Activated CD4-positive, alpha-beta T cell treated with anti-CD3 and anti-CD28 coated beads, Interleukin-2, amount 50 U/mL, for 4 hours (primary cell): ENCODE measurements around the gene CLK3.

ENCODE experiments used
- DNase-seq, 2 experiments: peaks; one replicate each; pipeline ENCODE4 v3.0.0-alpha.2; 2020

CLK3 gene

DNA sequence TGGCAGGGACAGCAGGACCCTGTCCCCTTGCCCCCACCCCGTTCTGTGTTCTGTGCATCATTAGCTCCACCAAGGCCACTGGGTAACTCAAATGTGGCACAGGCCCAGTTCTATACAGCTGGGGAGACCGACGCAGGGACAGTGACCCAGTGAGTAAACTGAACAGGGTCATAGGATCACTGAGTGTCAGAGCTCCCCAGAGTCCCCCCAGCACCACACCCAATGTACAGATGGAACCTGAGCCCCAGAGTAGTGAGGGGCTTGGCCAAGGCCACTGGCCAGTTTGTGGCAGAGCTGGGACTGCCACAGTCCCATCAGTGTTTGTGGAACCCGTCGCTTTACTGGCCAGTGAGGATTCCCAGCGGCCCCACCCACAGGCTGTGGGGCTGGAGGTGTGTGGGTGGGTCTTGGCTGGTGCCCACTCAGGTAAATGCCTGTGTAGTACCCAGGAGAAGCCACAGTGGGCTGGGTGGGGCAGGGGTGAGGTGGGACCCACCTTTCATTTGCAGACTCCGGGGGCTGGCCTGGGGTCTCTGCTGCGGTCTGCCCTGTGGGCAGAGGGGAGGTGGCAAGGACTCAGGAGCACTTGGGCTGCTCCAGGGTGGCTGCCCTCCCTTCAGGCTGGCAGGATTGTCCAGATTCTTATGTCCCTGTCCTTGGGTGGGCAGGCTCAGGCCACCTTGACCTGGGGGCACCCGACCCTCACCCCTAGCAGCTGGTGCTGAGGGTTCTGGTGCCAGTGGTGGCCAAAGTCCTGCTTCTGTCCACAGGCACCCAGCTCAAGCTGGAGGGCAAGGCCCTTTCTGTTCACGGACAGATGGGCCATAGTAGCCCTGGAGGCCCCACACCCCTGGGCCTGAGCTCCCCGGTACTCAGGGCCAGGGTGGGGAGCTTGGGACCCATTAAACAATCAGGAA, 11.6 kb upstream of the CLK3 start:
- no peak for DNase-seq

DNA sequence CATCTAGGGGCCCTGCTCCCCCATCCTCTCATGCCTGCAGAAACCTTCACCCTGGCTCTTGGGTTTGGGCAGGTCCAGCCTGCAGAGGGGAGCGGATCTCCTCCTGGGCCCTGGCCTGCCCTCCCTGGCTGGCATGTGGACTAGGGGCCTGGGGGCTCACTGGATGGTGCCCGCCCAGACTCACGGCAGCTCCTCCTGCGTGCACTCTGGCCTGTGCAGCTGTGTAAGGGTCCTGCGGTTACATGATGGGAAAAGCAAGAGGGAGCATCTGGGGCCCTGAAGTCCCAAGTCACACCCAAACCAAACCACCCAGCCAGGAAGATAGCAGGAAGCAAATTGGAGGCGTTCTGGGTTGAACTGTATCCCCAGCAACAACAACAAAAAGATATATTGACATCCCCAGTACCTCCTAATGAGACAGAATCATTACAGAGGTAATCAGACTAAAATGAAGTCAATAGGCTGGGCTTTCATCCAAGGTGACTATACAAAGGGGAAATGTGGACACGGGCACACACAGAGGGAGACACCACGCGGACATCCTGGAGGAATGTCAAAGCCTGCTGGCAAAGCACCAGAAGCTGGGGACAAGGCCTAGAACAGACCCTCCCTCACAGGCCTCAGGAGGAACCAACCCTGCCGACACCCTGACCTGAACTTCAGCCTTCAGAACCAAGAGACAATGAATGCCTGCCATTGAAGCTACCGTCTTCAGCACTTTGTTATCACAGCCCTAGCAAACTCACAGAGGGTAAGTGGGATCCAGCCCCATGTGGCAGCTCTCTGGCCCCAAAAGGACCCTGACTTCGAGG, 10.4 kb upstream of the CLK3 start:
- no peak for DNase-seq

DNA sequence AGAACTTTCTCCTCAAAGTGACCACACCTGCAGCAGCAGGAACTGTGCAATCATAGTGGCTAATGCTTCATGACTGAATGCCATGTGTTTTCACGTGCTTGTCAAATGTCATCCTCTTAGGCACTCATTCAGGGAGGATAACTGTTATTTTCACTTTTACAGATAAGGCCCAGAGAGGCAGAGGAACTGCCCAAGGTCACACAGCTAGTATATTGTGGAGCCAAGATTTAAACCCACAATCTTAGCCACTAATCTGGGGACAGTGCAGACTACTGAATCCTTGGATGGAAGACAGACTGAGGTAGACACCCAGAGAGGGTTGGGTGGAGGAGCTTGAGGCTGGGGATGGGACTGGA, 9.9 kb upstream of the CLK3 start:
- DNase-seq = no peak

DNA sequence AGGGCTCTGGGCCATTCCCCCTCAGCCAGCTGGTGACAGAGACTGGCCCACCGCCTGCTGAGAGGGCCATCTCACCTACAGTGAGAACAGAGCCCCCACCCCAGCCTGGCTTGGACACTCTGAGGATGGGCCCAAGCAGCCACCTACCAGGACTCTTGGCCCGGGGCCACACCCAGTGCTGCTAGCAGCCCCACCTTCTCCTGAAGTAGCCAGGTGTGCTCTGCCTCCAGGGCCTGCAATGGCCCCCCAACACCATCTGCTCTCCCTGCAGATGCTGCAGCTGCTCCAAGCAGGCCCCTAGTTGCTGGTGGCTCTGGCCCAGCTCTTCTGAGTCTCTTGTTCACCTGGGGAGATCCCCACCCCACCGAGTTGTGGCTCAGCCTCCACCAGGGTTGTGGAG, 6.8 kb upstream of the CLK3 start:
- DNase-seq = no peak

DNA sequence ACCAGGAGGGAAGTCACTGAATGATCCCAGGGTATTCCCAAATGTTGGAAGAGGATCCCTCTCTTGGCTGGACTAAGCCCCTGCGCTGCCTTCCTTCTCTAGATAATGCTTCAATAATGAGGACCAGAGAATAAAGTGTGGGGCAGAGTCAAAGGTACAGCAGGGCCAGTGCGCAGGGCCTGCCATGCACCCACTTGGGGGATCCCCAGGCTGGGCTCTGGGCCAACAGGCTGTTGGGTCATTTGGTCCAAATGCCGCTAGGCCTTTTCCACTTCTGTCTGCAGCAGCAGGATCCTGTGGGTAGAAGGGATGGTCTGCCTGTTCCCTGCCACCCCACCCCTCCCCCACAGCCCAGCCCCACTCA, 5.7 kb upstream of the CLK3 start:
- DNase-seq = no peak

DNA sequence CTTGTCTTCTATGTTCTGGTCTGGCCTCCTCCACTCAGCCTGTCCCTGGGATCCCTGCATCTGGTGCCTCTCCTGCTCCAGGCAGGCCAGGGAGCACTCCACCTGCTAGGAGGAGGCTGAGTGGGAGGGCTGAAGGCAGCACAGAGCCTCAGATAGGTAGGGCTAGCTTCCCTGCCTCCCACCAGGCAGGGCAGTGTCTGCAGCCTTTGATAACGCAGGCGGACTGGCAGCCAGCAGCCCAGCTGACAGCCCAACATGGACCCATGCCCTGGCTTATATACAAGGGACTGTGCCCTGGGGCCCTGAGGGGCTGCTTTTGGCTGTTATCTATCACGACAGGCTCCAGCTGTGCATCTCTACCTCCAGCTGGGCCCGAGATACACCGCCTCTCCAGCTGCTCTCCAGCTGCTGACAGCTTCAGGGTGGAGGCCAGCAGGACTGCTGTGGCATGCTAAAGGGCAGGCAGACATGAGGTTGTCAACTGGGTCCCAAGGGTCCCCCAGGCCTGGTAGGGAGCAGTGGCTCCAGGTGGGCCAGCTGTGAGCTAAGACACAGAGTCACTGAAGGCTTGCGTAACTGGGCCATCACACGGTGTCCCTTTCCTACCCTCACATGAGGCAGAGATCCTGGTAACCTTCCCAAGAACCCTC, 5.2 kb upstream of the CLK3 start:
- DNase-seq = no peak

DNA sequence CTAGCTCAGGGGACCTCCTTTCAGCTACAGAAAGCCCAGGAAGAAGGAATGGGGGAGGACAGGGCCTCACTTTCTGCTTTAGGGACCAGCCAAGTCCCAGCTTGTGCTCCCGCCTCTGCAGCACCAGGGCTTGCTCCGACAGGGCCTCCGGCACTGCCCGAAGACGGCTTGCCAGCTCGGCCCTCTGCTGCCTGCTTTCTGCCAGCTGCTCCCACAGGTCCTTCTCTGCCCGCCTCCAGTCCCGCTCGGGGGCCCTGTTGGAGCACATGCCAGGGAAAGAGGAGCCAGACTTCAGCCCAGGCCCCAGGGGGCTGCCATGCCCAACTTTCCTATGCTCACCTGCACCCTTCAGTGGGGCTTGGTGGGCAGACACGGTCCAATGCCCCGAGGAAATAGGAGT, 4.3 kb upstream of the CLK3 start:
- DNase-seq = no peak

DNA sequence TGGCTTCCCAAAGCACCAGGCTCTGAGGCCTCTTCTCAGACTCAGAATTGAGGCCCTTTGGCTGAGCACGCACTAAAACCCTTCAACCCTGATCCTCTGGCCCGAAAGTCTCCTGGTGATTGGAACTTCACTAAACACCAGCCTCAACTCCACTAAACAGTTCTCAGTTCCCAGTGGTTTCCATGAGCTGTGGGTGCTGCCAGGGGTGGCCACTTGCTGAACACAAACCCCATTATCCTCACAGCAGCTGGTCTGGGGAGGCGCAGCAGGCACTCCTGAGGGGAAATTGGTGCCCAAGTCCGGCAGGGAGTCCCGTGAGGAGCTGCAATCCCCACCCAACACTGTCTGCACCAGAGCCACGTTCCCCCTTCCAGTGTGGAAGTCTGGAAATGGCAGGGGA, 3.8 kb upstream of the CLK3 start:
- DNase-seq = no peak

DNA sequence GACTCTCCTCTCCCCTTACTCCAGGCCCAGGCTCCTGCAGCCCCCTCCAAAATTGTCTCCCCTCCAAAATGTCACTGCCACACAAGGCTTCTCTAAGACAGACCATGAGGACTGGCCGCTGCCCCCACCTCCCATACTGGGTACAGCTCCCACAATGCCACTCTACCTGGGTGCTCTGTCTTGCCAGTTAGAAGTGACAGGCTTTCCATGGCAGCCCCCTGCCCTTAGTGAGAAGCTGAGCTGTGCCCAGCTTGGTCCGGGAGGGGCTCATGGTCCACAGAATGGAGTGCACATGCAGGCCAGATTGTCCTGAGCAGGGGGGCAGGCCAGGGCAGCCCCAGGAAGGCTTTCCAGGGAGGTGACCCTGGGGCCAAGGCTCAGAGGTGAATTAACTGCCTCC, 3.0 kb upstream of the CLK3 start:
- DNase-seq = no peak

DNA sequence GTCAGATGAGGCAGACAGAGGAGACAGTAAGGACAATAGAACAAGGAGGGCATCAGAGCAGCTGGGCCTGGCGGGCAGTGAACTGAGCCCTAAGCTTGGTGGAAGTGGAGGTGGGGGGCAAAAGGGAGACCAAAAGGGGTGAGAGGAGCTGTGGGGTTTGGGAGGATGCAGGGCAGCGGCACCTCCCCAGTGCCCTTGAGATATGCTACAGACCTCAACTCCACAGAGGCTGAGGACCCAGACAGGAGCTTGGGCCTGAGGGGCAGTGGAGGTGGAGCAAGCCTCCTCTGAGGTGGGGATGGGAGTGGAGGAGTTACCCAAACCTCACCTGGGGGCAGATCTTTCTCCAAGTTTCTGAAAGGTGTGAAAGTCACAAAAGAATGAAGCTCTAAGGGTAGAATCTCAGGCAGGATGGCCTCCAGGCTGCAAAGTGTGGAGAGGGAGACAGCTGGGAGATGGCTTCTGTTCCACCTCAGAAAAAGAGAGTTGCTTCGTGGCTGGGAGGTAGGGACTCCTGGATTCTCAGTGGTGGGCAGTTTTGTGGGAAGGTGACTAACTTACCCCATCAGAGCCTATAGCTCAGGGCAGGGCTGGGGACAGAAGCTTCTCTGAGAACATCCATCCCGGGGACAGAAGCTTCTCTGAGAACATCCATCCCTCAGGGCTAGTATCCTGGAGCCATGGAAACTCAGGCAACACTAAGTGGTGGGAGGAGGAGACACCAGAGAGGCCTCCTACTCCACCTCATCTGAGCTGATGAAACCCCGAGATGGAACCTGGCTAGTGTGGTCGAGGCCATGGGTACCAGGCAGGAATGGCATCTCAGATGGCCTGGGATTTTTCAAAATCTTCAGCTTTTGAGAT, 2.3 kb upstream of the CLK3 start:
- no peak for DNase-seq

DNA sequence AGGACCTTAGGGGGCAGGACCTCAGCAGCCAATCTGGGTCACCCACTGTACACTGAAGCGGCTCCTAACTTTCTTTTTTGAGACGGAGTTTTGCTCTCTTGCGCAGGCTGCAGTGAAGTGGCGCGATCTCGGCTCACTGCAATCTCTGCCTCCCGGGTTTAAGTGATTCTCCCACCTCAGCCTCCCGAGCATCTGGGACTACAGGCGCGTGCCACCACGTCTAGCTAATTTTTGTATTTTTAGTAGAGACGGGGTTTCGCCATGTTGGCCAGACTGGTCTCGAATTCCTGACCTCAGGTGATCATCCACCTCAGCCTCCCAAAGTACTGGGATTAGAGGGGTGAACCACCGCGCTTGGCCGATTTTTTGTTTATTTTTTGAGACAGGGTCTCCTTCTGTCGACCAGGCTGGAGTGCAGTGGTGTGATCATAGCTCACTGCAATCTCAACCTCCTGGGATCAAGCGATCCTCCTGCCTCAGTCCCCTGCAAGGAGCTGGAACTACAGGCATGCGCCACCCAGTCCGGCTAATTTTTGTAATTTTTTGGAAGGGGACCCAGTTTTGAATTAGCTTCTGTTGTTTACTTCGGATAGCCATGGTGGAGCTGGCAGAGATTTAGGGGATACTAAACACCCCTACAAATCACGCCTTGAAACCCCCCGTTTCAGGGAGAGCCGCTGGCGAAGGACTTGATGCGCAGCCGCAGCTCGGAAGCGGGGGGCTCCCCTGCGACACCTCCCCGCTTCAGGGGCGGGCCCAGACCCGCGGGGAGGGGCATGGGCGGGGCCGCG, 1.5 kb upstream of the CLK3 start:
- DNase-seq = no peak

DNA sequence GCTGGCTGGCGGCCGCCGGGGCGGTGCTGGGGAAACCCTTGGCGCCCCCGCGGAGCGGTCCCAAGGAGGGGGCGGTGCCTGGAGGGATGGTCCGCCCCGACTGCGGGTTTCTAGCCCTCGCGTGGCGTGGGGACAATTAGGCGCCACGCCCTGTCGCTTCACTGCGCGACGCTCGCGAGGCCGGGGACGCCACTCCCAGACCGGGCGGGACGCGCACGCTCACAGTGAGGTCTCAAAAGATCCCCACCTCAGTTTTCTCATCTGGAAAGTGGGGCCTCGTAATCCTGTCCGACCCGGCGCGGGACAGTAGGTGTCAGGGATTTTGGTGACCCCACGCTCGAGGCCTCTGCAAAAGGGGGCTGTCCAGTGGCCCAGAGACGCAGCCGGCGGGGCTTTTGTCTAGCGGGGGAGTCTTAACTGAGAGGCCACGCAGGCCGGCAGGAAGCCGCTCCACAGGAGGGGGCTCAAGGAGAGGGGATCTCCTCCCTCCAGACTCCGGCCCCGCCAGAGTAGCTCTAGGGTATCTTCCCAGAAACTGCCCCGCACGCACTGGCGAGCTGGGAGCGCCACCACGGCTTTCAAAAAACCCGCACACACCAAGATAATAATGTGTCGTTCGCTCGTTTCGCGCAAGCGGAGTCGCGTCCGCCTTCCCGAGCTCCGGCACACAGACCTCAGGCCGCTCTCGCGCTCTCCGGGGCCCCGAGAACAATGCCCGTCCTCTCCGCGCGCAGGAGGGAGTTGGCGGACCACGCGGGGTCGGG, 710 bp upstream of the CLK3 start:
- peak; percentile 86 to 88 for DNase-seq

DNA sequence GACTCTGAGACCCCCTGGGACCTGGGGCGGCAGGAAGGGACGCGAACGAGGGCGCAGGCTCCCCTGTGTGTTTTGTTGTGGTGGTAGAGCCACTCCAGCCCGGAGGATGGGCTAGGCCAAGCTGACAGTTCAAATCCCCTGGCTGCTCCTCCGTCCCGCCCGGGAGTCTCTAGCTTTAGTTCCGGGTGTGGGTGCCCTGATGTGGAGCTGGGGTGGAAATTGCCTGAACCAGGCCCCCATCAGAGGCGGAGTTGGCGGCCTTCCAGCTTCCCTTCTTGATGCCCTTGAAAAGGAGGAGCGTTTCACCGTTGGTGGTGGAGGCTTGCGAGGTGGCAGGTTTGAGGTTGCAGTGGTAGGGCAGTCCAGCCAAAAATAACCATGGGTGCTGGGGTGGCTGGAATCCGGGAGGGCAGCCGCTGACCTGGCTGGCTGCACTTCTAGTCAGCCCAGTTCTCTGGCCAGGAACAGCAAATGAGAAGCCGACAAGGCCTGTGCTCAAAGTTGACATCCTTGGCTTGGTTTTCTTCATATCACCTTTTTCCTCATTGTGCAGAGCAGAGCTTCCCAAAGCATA, 817 bp downstream of the CLK3 start:
- peak; percentile 61 to 65 for DNase-seq

DNA sequence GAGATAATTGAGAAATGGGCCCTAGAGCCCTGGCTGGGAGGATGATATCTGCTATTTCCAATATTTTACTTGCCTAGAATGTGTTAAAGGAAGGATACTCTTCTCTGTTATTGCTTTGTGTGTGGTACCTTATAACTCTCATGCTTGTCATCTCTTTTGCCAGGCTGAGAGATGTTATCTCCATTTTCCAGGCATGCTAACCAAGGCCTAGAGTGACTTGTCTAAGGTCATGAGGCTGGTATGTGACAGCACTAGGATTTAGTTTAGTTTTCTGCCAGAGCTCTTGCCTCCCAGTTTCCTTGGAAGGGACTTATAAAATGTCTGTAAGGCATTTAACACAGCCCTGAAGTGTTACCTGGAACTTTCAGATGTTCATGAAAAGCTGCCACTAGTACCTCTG, 1.4 kb downstream of the CLK3 start:
- DNase-seq = no peak

DNA sequence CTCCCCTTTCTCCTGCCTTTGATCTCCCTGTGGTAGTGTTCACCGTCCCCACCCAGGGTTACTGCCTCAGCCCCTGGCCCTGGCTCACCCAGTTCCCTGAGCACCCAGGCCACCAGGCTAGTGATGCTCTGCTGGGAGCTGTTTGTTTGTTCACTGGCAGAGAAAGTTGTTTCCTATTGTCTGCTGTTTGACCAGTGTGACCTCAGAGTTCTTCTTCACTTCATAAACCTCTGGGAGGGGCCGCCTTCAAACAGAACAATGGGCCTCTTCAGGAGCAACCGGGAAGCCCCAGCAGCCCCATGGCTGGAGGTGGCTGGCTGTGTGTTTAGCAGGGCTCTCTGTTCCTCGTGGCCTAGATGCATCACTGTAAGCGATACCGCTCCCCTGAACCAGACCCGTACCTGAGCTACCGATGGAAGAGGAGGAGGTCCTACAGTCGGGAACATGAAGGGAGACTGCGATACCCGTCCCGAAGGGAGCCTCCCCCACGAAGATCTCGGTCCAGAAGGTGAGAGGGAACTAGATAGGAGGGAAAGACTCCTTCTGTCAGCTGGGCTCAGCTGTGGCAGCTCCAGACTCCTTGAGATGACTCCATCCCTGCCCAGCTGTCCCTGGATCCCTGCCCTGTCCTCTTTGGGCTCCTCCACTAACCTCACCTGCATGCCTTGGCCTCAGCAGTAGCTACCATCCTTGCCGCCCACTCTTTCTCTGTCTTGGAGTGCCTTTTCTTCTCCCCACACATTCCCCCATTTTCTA, 3.4 kb downstream of the CLK3 start:
- DNase-seq = no peak

DNA sequence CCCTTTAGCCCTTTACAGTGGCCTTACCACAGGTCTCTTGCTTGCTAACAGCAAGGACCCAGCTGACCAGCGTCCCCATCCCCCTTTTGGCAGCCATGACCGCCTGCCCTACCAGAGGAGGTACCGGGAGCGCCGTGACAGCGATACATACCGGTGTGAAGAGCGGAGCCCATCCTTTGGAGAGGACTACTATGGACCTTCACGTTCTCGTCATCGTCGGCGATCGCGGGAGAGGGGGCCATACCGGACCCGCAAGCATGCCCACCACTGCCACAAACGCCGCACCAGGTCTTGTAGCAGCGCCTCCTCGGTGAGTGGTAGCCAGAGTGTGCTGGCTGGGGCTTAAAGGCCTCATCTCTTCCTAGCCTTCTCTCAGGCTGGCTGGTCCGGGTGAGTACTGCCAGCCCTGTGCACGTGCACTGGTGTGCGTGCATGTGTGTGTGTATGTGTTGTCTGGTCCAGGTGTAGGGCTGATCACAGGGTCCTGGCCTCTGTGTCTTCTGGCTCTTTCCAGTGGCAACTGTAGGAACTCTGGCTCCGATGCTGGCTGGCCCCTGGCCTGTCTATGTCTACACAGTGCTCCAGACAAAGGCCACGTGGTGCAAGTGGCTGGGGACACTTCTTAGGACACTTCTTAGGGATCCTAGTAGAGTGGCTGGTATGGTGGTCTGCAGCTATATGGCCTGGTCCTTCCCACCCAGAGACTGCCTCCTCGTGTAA, 4.4 kb downstream of the CLK3 start:
- DNase-seq = no peak

DNA sequence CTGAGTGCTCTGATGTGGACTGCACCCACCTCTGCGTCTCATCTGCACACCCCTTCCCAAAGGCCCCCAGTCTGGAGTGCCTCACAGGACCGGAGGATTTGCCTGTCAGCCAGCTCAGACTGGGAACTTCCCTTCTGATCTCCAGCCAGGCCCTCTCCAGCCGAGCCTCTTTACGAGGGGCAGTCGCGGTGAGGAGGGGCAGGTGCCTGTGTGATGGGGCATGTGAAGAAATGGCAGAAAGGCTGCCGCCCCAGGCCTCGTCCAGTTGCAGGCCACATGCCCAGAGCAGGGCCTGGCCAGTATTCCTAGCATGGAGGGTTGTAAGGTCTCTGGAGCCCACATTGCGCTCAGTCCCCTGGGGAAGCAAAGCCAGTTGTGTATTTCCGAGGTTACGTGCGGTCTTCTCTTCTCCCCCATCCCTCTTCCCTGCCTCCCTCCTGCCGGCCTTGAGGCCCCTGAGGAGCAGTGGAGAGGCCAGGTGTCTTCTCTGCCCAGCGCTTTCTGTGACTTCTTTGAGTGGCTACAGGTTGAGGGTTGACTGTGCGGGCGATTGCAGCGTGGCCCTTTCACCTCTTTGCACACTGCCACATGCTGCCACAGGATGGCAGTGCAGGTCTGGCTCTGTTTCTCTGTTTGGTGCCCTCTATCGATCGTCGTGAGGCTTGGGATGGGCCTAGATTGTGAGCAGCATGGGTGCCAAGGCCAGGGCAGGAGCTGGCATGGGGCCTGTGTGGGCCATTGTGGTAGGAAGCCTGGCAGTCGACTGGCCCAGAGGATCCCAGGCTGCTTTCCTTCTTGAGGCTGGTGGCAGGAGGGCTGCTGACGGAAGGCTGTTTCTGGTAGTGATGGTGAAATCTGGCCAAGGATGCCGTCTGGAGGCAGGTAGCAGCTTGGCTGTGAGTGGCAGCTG, 5.3 kb downstream of the CLK3 start:
- peak; percentile 71 to 72 for DNase-seq

DNA sequence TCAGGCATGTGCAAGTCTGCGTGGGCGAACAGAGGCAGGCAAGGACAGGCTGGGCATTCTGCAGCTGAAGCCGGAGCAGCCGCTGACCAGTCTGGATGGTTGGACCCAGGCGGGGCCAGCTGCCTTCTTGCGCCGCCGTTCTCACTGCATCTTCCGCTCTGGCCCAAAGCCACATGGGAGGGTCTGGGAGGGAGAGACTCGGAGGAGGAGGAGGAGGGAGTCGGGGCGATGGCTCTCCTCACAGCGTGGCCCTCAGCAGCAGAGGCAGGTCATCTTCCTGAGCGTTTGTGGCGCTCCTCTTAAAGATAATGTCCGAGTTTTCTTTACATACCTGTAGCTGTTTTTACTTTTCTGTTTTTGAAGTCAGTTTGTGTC, 5.9 kb downstream of the CLK3 start:
- no peak for DNase-seq
